HG03280 (cell line): ENCODE measurements around the gene RCN2.
"Not testable (repeated sequence)": the region's sequence is repeated elsewhere in the genome, so short reads cannot be mapped to it uniquely, and the experiment has no call there.

ENCODE experiments used
- ATAC-seq: cut with Tn5 transposase; IDR thresholded peaks from one replicate; pipeline ENCODE4 v1.9.1; 2021; ENCODE audit warnings: mild to moderate bottlenecking, moderate library complexity; ENCODE audit not compliant: unreplicated experiment

RCN2 gene

DNA sequence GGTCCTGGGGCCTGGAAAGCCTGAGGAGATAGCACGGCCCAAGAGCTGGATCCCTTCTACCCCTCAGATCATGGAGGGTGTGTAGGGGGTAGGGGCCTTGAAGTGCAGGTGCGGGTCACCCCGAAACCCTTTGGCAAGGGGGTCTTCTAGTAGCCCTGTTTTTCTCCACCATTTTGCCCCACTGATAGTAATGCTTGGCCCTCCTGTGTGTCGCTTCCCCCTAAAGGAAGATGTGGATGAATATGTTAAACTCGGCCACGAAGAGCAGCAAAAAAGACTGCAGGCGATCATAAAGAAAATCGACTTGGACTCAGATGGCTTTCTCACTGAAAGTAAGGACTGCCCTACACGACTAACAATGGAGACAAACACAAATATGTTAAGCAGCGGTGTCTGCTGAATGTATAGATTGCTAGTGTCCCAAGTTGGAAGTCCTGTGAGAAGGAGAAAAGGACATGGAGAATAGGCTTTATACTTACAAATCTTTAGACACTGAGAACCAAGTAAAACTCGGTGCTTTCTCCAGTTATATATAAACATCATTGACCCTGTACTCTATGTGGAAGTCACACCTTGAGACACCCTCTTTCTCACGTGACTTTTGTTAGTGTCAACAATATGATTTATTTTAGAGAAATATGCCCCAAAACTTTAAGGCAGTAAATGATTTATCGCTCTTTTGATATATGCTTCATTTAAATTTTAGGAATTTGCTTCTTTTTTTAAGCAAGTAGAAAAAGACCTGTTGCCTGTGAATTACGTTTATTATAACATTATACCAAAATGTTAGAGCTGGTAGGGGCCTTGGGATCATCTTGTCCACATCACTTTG lies 802 bp downstream of the RCN2 start:
- ATAC-seq = no peak

DNA sequence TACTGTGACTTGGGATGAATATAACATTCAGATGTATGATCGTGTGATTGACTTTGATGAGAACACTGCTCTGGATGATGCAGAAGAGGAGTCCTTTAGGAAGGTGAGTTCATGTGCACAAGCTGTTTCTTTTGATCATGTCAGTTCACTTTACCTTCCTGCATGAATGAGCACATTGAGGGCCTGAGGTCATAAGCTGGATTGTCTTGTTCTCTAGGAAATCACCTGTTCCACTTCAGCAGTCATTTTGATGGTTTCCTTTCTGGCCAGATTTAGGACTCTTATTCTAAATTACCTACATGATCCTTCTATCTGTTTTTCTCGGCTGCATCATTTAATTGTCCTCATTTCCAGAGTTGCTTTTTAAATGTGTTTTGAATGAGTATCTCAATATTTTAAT lies 4.1 kb downstream of the RCN2 start:
- ATAC-seq = no peak

GRCh38 chr15:76936671-76937070 lies 5.1 kb downstream of the RCN2 start:
- no peak for ATAC-seq

DNA sequence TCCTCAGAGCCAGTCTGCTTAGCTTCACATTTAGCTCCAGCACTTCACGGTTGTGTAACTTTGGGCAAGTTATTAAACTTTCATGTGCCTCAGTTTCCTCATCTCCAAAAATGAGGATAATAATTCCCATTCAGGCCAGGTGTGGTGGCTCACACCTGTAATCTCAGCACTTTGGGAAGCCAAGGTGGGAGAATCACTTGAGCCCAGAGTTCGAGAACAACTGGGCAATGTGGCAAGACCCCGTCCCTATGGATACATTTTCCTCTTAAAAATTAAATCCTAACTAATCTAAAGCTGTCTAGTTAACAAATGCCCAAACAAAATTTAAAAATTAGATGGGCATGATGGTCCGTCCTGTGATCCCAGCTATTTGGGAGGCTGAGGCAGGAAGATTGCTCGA lies 7.2 kb downstream of the RCN2 start:
- no peak for ATAC-seq

- no peak for ATAC-seq
These were observed 8.2 kb downstream of the RCN2 start for GRCh38 chr15:76939715-76940114.

DNA sequence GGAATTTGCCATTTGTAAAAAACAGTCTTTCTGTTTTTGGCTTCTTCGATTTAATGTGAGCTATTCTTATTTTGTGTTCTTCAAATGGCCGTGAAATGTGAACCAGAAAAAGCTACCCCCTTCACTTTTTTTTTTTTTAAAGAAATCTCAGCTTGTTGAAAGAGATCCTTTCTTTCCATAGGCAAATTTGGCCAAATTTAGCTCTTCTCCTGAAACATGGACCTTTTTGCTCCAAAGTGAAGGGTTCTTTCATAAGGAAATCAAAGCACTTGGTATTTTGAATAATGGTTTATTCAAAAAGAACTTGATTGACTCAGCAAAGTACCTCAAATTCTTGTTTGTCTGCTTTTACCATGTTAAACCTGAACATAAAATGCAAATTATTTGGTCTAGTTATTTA lies 10.1 kb downstream of the RCN2 start:
- ATAC-seq = no peak

DNA sequence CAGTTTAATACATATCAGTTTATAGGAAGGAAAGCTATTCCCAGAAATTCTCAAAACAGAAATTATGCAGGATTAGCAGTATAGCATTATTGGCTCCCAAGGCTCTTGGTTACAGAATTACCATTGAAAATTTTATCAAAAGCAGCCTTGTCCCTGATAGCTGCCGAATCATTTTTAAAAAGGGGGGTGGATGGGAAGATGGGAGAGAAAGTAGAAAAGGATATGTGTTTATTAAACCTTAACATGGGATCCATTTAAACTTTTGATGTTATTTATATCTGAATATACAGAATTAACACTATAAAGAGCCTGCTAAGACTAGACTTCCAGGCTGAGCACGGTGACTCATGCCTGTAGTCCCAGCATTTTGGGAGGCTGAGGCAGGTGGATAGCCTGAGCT lies 10.8 kb downstream of the RCN2 start:
- ATAC-seq = no peak

- ATAC-seq = no peak
These were observed 14.0 kb downstream of the RCN2 start for GRCh38 chr15:76945494-76946093.

DNA sequence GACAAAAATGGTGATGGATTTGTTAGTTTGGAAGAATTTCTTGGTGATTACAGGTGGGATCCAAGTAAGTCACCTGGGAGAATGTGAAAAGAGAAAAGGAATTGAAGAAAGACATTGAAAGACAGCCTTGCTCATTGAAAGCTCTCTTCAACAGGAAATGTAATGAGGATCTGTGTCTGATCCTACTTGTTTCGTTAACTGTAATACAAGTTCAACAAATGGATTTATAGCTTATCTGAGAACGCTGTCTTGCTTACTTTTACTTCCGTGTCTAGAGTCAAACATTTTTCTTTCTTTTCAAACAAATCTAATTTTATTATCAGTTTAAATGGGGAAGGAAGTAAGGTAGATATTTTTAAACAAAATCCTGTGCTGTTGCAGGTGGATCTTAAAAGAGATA lies 15.9 kb downstream of the RCN2 start:
- ATAC-seq = no peak

GRCh38 chr15:76951220-76951619 lies 19.7 kb downstream of the RCN2 start:
- ATAC-seq = no peak

- ATAC-seq = no peak
These were observed 22.4 kb downstream of the RCN2 start for GRCh38 chr15:76953913-76954312.

- ATAC-seq = no peak
These were observed 23.2 kb downstream of the RCN2 start for GRCh38 chr15:76954744-76955143.

- no peak for ATAC-seq
These were observed 29.9 kb downstream of the RCN2 start for GRCh38 chr15:76961268-76962011.

DNA sequence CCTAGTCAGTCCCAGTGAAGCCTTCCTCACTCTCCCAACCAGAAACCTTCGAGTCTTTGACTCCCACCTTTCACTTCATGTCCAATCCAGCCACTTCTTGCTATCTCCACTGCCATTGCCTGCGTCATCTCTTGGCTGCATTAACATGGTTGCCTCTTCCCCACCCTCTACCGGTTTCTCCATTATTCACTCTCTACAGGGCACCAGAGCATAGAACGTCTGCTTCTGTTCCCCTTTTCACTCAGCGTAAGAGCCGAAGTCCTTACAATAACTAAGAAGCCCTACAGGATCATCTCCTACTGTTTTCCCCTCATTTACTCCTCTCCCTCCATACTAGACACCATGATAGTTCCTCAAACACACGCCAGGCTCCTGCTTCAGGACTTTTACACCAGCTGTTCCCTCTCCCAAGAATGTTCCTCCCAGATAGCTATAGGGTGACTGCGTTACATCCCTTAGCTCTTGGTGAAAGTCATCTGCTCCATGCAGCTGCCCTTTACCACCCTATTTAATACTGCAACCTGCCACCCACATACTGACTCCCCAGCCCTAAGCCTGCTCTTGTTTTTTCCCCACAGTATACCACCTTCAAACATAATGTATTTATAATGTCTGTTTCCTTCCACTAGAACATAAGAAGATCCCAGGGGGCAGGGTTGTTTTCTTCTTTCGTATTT lies 30.9 kb downstream of the RCN2 start:
- no peak for ATAC-seq

- ATAC-seq = no peak
These were observed 32.0 kb downstream of the RCN2 start for GRCh38 chr15:76963596-76963995.

GRCh38 chr15:76964157-76964556 lies 32.6 kb downstream of the RCN2 start:
- no peak for ATAC-seq

GRCh38 chr15:76966051-76966450 lies 34.5 kb downstream of the RCN2 start:
- ATAC-seq = not testable (repeated sequence)

DNA sequence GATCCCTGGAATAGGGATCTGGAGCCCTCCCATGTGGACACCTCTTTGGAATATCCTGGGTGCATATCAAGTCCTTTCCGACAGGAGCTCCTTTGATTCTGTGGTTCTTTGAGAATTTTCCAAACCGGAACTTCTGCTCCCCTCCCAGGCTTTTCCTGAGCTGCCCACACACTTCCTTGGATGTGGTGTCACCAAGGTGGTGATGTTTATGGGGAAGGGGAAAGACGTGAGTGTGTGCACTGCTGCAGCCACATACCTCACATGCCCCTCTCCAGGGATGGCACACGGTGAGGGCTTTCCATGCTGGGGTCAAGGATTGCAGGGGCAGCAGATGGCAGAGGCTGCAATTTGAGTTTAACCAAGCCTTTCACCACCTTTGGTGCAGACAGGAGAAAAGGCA lies 35.5 kb downstream of the RCN2 start:
- no peak for ATAC-seq

DNA sequence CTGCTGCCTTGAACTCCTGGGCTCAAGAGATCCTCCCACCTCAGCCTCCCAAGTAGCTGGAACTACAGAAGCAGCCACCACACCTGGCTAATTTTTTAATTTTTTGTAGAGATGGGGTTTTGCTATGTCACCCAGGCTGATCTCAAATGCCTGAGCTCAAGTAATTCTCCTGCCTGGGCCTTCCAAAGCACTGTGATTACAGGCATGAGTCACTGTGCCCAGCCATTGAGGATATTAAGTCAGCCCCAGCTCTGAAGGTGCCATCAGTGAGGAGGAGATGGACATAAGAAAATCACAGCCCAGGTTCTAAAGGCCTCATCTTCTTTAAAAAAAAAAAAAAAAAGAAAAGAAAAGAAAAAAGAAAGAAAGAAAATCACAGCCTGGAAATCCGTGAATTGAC lies 36.8 kb downstream of the RCN2 start:
- no peak for ATAC-seq

DNA sequence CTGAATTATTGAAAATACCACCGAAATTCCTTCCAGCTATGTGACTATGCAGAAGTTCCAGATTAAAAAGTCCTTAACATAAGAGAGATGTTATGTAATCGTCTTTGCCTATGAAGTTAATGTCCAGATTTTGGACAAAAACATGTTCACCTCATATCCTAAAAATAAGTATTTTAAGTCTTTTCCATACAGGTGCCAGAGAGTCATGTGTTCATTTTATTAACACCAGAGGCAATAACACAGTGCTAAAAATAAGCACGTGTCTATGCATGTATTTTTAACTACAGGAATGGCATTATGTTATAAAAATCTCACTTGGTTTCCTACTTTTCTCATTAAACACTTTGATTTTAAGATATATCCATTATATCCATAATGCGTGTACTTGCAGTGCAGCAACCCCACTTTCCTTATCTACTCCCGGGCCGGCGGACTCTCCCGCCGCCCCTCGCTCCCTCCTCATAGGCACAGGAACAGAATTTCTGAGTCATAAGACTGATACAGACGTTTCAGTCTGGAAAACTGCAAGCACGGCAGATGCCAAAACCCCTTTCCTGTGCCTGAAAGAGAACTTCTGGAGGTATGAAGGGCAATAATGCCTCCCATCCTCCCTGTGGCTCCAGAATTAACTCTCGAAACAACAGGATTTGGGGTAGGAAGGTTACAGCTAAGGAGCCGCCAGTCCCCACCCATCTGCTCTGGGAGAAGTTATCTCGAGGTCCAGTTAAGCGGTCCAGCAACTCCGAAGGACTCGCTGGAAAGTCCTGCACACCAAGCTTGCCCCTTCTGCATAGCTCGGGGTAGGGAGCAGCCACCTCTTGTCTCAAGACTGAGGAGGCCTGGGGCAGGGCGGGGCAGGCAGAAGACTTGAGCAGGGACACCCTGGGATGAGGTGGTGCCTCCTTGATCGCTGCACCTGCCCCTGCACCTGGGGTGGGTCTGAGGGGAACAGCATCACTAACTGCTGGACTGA lies 41.1 kb downstream of the RCN2 start:
- no peak for ATAC-seq
